Myocyte (in vitro differentiated cells): ENCODE measurements around the gene MRC2. TPM values are rescaled to one million over a fixed set of nuclear protein-coding genes. Genes with fewer than 3 reads are reported as not detected.
A peak's percentile ranks its signal among the peaks of the same experiment; 100 is the strongest.
"Not testable (repeated sequence)": the region's sequence is repeated elsewhere in the genome, so short reads cannot be mapped to it uniquely, and the experiment has no call there.

Experiments used
- DNase-seq: peaks from one replicate; pipeline ENCODE4 v3.0.0-alpha.2; 2012; ENCODE audit warnings: low read depth
- total RNA-seq: library from RNA; depleted of rRNA; stranded (reverse); fragments of >200 nt; gene quantifications from 2 replicates; pipeline ENCODE4 v1.2.3, GENCODE V29; 2014

MRC2 gene
- total RNA-seq, 1 donor from 2014 or later = 143 TPM

GRCh38 chr17:62678214-62678919 is 50.9 kb downstream of the MRC2 start:
- no peak for DNase-seq

DNA sequence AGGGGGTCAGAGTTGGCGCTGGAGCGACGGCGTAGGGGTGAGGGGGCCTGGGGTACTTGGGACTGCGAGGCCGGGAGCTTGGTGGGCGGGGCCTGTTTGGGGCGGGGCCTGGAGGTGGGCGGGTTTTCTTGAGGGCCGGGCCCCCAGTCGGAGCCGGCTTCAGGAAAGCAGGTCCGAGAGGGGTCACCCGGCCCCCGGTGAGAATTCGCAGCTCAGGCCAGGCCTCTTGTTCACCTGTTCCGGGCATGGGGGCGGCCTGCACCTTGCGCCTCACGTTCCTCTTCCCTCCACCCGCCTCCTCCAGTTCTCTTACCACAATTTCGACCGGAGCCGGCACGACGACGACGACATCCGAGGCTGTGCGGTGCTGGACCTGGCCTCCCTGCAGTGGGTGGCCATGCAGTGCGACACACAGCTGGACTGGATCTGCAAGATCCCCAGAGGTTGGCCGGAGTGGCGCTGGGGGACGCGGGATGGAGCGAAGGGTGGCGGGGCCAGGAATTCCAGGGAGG is 52.5 kb downstream of the MRC2 start:
- no peak for DNase-seq

- no peak for DNase-seq
These were observed 53.1 kb downstream of the MRC2 start for GRCh38 chr17:62680541-62681052.

GRCh38 chr17:62681061-62681938 is 53.8 kb downstream of the MRC2 start:
- DNase-seq = no peak

DNA sequence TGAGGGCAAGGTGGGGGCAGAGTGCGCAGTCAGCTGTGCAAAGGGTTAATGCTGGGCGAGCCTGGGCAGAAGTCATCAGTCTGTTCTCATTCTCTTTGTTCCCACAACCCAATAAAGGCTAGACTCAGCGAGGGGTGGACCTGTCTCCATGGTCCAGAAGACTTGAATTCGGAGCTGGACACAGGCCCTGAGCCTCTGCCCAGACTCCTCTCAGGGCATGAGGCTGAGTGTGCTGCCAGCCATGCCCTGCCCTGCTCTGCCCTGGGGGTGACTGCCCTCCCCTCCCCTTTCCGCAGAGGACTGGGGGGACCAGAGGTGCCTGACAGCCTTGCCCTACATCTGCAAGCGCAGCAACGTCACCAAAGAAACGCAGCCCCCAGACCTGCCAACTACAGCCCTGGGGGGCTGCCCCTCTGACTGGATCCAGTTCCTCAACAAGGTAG is 54.5 kb downstream of the MRC2 start:
- DNase-seq = no peak

DNA sequence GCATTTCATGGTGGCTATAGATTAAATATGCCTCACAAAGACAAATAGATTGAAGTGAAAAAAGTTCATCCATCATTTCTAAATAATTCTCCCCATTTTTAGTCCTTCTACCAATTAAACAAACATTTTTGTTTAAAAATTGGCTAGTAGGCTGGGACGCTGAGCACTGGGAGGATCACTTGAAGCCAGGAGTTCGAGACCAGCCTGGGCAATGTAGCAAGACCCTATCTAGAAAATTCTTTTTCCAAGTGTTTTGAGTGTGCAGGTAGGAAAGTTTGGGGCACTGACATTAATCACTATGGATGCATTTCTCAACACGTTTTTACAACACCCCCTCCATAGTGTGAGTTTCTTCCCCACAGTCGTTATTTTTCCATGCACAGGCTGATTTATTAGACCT is 56.7 kb downstream of the MRC2 start:
- DNase-seq = no peak

- DNase-seq = no peak
These were observed 60.5 kb downstream of the MRC2 start for GRCh38 chr17:62687997-62688396.

DNA sequence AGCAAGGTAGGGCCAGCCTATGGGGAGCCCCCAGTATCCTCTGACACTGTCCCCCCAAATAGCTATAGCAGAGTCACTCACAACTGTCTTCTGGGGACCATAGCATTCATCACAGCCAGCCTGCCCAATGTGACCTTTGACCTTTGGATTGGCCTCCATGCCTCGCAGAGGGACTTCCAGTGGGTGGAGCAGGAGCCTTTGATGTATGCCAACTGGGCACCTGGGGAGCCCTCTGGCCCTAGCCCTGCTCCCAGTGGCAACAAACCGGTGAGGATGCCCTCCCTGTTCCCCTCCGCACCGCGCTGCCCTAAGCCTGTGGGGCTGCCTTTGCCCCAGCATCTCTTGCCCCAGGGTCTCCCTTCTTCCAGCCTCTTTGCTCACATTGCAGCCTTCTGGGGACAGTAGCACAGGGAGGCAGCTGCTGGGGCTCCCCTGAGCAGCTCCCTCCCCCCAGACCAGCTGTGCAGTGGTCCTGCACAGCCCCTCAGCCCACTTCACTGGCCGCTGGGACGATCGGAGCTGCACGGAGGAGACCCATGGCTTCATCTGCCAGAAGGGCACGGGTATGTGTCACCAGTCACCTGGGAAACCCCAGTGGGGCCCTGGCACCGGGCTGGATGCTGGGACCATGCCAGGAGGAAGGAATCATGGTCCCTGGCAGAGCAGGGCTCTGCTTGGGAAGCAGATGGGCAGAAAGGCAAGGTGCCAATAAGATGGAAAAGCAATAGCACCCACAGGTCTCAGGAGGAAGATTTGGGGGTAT is 61.1 kb downstream of the MRC2 start:
- no peak for DNase-seq

GRCh38 chr17:62689441-62690167 is 62.1 kb downstream of the MRC2 start:
- DNase-seq = no peak

DNA sequence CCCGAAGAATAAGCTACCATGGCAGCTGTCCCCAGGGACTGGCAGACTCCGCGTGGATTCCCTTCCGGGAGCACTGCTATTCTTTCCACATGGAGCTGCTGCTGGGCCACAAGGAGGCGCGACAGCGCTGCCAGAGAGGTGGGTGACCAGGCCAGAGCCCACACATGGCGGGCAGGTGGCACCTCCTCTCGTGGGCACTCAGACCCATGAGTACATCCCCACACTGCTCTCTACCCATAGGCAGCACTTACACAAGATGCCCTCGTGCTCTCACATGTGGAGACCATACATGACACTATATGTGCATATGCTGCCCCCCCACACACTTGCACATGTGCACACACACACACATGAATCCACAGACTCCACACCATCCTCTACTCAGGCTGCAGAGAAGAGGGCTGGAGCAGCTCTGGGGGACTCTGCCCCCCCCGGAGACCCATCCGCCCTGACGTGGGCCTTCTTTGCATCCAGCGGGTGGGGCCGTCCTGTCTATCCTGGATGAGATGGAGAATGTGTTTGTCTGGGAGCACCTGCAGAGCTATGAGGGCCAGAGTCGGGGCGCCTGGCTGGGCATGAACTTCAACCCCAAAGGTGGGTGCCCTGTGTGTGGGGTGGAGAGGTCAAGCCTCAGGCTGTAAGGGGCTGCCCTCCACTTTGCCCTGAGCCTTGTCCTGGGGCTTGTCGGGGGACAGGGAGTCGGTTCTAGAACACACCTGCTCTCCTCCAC is 62.9 kb downstream of the MRC2 start:
- DNase-seq = no peak

DNA sequence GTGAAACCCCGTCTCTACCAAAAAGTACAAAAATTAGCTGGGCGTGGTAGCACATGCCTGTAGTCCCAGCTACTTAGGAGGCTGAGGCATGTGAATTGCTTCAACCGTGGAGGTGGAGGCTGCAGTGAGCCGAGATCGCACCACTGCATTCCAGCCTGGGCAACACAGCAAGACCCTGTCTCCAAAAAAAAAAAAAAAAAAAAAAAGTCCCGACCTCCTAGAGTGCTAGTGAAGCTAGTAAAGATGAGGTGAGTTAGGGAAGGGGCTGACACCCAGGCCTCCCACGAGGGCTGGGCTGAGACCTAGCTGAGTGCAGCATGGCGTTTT is 64.1 kb downstream of the MRC2 start:
- not testable (repeated sequence) for DNase-seq

- no peak for DNase-seq
These were observed 64.7 kb downstream of the MRC2 start for GRCh38 chr17:62692159-62692651.

DNA sequence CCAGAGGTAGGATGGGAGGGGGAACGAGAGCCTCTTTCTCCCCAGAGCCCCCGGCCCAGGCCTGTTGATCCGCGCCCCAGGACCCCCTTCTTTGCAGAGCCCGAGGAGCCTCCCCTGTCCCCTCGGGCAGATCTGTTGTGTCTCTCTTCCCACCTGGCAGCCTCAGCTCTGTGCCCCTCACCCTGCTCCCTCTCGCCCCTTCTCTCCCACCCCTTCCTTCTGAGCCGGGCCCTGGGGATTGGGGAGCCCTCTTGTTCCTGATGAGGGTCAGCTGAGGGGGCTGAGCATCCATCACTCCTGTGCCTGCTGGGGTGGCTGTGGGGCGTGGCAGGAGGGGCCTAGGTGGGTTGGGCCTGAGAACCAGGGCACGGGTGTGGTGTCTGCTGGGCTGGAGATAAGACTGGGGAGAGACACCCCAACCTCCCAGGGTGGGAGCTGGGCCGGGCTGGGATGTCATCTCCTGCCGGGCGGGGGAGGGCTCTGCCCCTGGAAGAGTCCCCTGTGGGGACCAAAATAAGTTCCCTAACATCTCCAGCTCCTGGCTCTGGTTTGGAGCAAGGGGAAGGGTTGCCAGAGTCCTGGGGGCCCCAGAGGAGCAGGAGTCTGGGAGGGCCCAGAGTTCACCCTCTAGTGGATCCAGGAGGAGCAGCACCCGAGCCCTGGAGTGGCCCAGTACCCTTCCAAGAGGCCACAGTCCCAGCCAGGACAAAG is 65.4 kb downstream of the MRC2 start:
- DNase-seq = peak; percentile 21

GRCh38 chr17:62693616-62694409 is 66.3 kb downstream of the MRC2 start:
- no peak for DNase-seq

- not testable (repeated sequence) for DNase-seq
These were observed 67.7 kb downstream of the MRC2 start for GRCh38 chr17:62695093-62695738.

- no peak for DNase-seq
These were observed 68.8 kb downstream of the MRC2 start for GRCh38 chr17:62696256-62696655.

DNA sequence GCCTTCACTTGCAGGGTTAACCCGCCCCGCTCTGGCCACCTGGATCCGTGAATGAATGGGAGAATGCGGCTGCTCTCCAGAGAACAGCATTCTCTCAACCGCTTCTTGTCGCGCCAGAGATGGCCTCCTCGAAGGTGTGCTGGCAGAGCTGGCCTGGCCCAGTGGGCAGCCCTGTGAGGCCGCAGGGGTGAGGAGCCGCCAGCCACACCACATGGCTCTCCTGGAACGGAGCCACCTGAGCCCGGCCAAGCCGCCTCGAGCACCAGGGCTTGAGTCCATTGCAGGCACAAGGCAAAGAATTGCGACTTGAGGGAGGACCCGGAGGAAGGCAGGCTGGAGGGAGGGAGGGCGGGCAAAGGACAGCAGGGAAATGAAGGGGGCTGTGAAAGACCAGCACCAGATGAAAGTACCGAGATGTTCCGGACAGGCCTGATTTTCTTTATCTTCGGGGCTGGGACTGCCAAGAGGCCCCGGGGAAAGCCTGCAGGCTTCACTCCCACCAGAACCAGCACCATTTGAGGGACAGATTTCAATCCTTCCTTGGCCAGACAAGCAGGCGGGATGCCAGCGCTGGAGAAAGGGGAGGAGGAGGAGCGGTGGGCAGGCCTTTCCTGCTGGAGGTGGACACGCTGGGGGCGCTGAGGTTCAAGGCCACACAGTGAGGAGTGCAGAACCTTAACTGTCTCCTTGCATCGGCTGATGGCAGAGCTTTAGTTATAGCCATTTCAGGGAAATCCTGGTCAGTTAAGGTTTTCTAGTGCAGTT is 69.4 kb downstream of the MRC2 start:
- DNase-seq = no peak
